H1 (cell line): ENCODE measurements around the gene APOBEC3H. TPM values are rescaled to one million over a fixed set of nuclear protein-coding genes. Genes with fewer than 3 reads are reported as not detected.

ENCODE experiments used
- JUND ChIP-seq: IDR thresholded peaks from 2 replicates; pipeline ENCODE4 v1.6.1; 2011; ENCODE audit warnings: mild to moderate bottlenecking, improper control_type of control experiment, low read length
- NANOG ChIP-seq: IDR thresholded peaks from 2 replicates; pipeline ENCODE4 v1.6.1; 2011; ENCODE audit warnings: low read length, low read depth, mild to moderate bottlenecking, inconsistent platforms; ENCODE audit not compliant: insufficient read depth, poor library complexity, severe bottlenecking
- SP1 ChIP-seq: IDR thresholded peaks from 2 replicates; pipeline ENCODE4 v1.6.1; 2011; ENCODE audit warnings: low read depth, low read length
- polyA plus RNA-seq, 7 experiments: library from polyadenylated mRNA; depleted of rRNA in 3 of 7; stranded (reverse) in 5 of 7; unstranded in 2 of 7; fragments of >200 nt in 5 of 7; fragments of 200-250 nt in 2 of 7; gene quantifications; 1 replicate in 5 of 7; 2 replicates in 1 of 7; 4 replicates in 1 of 7; pipeline versions ENCODE4 v1.2.1 to v1.2.3, GENCODE V29; 2011 to 2013; ENCODE audit warnings: missing spikeins in 2 of 7, mixed read lengths in 2 of 7
- total RNA-seq: library from RNA; stranded (reverse); fragmentation: NEBNext Ultra II Directional; extraction: Animal tissue kit (Norgen Biotek cat#: 25700); gene quantifications from 2 replicates; pipeline ENCODE4 v1.2.1, GENCODE V29; 2021

APOBEC3H gene
- total and polyA plus RNA-seq, 2 of the 8 experiments (the other 6 are each of a cell fraction or from before 2014, with no cell fraction given): 0.47 to 0.56 TPM

- TF ChIP-seq NANOG (no peak), SP1 (no peak), JUND (no peak)
Observed at GRCh38 chr22:39136317-39136716, 39.3 kb downstream of the APOBEC3H start (continued).
